PC-9 (cell line): ENCODE results near the gene BBC3. TPM values are rescaled to one million over a fixed set of nuclear protein-coding genes. Genes with fewer than 3 reads are reported as not detected.

Experiments used
- BruUV-seq: library from RNA; stranded (reverse); fragments of 400-500 nt; replicated peaks from 2 replicates; lab custom pipeline; 2021; lab: Mats Ljungman, UMichigan
- CTCF ChIA-PET: fragments of 300-600 bp; sonication (Branson Sonifier 250); formaldehyde crosslinking; loops from one replicate; lab custom pipeline; 2022; ENCODE audit warnings: antibody characterized with exemption; lab: Charles Lee
- POLR2A ChIA-PET: fragments of 300-600 bp; sonication (Branson Sonifier 250); formaldehyde crosslinking; loops from one replicate; lab custom pipeline; 2022; ENCODE audit warnings: antibody characterized with exemption; ENCODE audit not compliant: unreplicated experiment; lab: Charles Lee
- DNase-seq, 2 experiments: peaks; one replicate each; pipeline versions ENCODE4 v3.0.0 to v3.0.0-alpha.2; 2015 to 2022; ENCODE audit warnings: mixed read lengths in 1 of 2
- H2AFZ ChIP-seq: fragments of 200-600 bp; sonication (generic); 2 replicates; pipeline ENCODE4 v1.8.1; 2017; ENCODE audit warnings: antibody characterized with exemption
- H3F3A ChIP-seq: fragments of 200-600 bp; sonication (generic); 2 replicates; pipeline ENCODE4 v1.8.1; 2017; ENCODE audit warnings: antibody characterized with exemption, mild to moderate bottlenecking, low read depth; ENCODE audit not compliant: insufficient read depth
- H3K27ac ChIP-seq: fragments of 200-600 bp; sonication (generic); 2 replicates; pipeline ENCODE4 v1.6.1; 2016; ENCODE audit warnings: mixed run types
- H3K27me3 ChIP-seq: fragments of 200-600 bp; sonication (generic); 2 replicates; pipeline ENCODE4 v1.6.1; 2016; ENCODE audit warnings: low read depth, mixed run types; ENCODE audit not compliant: insufficient read depth
- H3K36me3 ChIP-seq: fragments of 200-600 bp; sonication (generic); 2 replicates; pipeline ENCODE4 v1.6.1; 2016; ENCODE audit warnings: low read depth, mixed run types
- H3K4me1 ChIP-seq: fragments of 200-600 bp; sonication (generic); replicated peaks from 2 replicates; pipeline ENCODE4 v1.6.1; 2016; ENCODE audit warnings: mixed run types; ENCODE audit not compliant: insufficient read depth
- H3K4me2 ChIP-seq: fragments of 200-600 bp; sonication (generic); 2 replicates; pipeline ENCODE4 v1.6.1; 2017; ENCODE audit warnings: mixed run types
- H3K4me3 ChIP-seq: fragments of 200-600 bp; sonication (generic); 2 replicates; pipeline ENCODE4 v1.6.1; 2016; ENCODE audit warnings: mixed run types
- H3K79me2 ChIP-seq: fragments of 200-600 bp; sonication (generic); 2 replicates; pipeline ENCODE4 v1.6.1; 2017; ENCODE audit warnings: low read depth, mixed run types
- H3K9me2 ChIP-seq: fragments of 200-600 bp; sonication (generic); 2 replicates; pipeline ENCODE4 v1.8.1; 2017; ENCODE audit warnings: mild to moderate bottlenecking; ENCODE audit not compliant: insufficient read depth
- H3K9me3 ChIP-seq: fragments of 200-600 bp; sonication (generic); 2 replicates; pipeline ENCODE4 v1.8.1; 2016; ENCODE audit warnings: low read depth; ENCODE audit not compliant: insufficient read depth
- H4K20me1 ChIP-seq: fragments of 200-600 bp; sonication (generic); 2 replicates; pipeline ENCODE4 v1.8.1; 2017; ENCODE audit not compliant: insufficient read depth
- EZH2 ChIP-seq: fragments of 200-600 bp; sonication (generic); IDR thresholded peaks from 2 replicates; pipeline ENCODE4 v1.8.0; 2017; ENCODE audit warnings: antibody characterized with exemption, low read depth
- intact Hi-C: fragments of 100-400 bp; cut with micrococcal nuclease; formaldehyde crosslinking; loops from one replicate; pipeline ENCODE4 v1.10.0; 2022; ENCODE audit not compliant: unreplicated experiment
- total RNA-seq: library from RNA; stranded (reverse); gene quantifications from 2 replicates; pipeline ENCODE4 v1.2.3, GENCODE V29; 2021
- TF ChIP-seq, protein P1 (sequence below): fragments of 200-600 bp; sonication (generic); conservative IDR thresholded peaks from 2 replicates; pipeline ENCODE4 v1.6.1; 2017; ENCODE audit warnings: mixed run types, antibody characterized with exemption, mild to moderate bottlenecking, moderate library complexity

BBC3 gene
- total RNA-seq, 1 experiment from 2014 or later: 18.8 TPM

DNA sequence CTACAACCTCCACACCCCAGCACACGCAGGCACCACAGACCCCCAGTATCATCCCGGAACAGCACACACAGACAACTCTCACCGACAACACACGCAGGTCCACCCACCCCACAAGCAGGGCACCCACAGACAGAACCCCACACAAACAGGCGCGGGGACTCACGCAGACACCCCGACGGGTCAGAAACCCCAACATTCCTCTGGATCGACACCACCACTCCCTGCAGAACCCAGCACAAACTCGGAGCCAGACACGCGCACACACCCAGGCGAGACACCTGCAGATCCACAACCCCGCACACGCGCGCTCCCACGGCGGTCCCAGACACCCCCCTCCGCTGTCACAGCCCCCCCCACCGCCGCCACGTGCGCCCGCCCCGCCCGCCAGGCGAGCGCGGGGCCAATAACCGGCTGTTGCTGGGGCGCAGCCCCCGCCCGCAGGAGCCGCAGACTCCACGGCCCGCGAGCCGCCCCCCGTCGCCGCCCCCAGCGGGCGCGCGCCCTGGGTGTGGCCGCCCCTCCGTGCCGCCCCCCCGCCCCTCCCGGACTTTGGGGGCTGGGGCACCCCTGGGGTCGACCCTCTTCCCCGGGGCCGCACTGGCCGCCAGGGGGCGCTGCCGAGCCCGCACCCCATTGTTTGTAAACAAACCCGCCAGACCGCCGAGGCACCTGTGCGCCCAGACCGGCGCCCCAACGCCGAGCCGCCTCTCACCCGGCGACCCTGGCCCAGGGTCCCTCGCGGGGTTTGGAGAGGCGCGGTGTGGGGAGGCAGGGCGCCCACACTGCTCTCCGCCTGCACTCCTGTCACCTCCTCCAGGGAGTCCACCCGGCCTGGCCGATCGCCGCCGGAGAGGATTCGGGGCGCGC is 712 bp downstream of the BBC3 start:
- Histone ChIP-seq H4K20me1 (peaks cover 18% of the 10 kb centered on the region), H3K36me3 (no peaks in the 10 kb centered on the region), H3K9me3 (no peaks in the 10 kb centered on the region), H3K4me2 (peak overlapping the region; percentile 90), H3K27ac (0 out of 2 replicates have a peak overlapping the region, but pooled peaks have one; percentile 38), H3F3A (peaks cover 59% of the 10 kb centered on the region), H3K4me1 (peaks cover 57% of the 10 kb centered on the region), H2AFZ (peak overlapping the region; percentile 87), H3K9me2 (no peaks in the 10 kb centered on the region), H3K27me3 (no peaks in the 10 kb centered on the region), H3K79me2 (peaks cover 18% of the 10 kb centered on the region), H3K4me3 (peak overlapping the region; percentile 99)
- DNase-seq: peak in 1 of 2 experiments; percentile 78
- intact Hi-C loops: no loop called here
- ChIA-PET POLR2A (no interaction called here), CTCF (no interaction called here)
- no TSS peak for BruUV-seq
- TF ChIP-seq, protein P1, sequence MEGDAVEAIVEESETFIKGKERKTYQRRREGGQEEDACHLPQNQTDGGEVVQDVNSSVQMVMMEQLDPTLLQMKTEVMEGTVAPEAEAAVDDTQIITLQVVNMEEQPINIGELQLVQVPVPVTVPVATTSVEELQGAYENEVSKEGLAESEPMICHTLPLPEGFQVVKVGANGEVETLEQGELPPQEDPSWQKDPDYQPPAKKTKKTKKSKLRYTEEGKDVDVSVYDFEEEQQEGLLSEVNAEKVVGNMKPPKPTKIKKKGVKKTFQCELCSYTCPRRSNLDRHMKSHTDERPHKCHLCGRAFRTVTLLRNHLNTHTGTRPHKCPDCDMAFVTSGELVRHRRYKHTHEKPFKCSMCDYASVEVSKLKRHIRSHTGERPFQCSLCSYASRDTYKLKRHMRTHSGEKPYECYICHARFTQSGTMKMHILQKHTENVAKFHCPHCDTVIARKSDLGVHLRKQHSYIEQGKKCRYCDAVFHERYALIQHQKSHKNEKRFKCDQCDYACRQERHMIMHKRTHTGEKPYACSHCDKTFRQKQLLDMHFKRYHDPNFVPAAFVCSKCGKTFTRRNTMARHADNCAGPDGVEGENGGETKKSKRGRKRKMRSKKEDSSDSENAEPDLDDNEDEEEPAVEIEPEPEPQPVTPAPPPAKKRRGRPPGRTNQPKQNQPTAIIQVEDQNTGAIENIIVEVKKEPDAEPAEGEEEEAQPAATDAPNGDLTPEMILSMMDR: peak; percentile 82
- TF ChIP-seq EZH2: no peak

DNA sequence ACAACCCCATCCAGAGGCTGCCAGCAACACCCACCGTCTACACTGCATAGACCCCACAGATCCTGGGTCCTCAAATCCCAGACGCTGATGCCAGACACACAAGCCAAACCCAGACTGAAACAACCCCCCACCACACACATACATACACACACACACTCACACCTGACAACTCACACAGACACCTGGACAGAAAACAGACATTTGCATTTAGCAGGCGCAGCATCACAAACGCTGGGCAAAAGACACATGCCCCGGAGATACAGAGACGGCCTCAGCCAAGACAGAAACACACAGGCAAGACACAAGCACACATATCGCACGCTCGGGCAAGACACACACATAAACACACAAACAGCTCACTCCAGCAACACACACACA is 1.3 kb downstream of the BBC3 start:
- H3K4me2 ChIP-seq: peak overlapping the region; percentile 90
- TF ChIP-seq EZH2: no peak
- TF ChIP-seq, protein P1: no peak
- no peaks in the 10 kb centered on the region for H3K9me3 ChIP-seq
- POLR2A ChIA-PET: no interaction called here
- H3F3A ChIP-seq: peaks cover 60% of the 10 kb centered on the region
- peaks cover 18% of the 10 kb centered on the region for H3K79me2 ChIP-seq
- H3K27me3 ChIP-seq: no peaks in the 10 kb centered on the region
- no peak overlapping the region for H2AFZ ChIP-seq
- peak; percentile 14 to 35 for DNase-seq
- no peaks in the 10 kb centered on the region for H3K9me2 ChIP-seq
- H3K36me3 ChIP-seq: no peaks in the 10 kb centered on the region
- TSS peak; percentile 21 for BruUV-seq
- peaks cover 57% of the 10 kb centered on the region for H3K4me1 ChIP-seq
- intact Hi-C loops: loop anchor here (2.0 kb wide), 1 partner anchor 371 kb away; no protein-coding TSS in a partner anchor
- H3K27ac ChIP-seq: no peak overlapping the region
- CTCF ChIA-PET: no interaction called here
- H4K20me1 ChIP-seq: peaks cover 18% of the 10 kb centered on the region
- H3K4me3 ChIP-seq: peak overlapping the region; percentile 99

DNA sequence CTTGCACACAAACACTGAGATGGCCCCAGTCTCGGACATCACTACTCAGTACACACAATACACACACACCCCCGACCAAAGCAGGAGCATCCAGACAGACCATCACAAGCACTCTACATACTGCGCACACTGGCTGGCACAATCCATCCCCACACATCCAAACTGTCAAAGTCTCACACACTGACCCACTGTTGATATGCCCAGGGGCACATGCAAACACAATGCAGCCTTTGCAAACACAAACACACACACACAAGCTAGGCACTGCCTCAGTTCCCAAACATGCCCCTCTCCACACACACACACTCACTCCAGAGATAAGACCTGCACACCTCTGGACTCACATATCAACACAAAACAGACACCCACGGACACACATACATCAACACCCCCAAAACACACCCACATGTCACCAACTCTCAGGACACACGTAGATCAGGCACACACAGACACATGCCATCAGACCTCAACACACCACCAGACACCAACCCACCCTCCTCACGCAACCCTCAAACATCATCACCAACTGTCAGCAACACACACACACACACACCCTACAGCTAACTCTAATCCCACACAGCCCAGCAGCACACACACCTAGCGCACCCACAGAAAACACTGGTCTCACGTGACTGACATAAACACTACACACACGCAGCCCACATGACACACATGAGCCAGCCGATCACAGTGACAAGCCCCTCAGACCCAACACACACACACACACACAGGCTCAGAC is 1.9 kb downstream of the BBC3 start:
- peak overlapping the region; percentile 99 for H3K4me3 ChIP-seq
- no peaks in the 10 kb centered on the region for H3K9me3 ChIP-seq
- intact Hi-C loops: loop anchor here (2.0 kb wide), 1 partner anchor 372 kb away; no protein-coding TSS in a partner anchor
- no peak overlapping the region for H3K27ac ChIP-seq
- H3K4me2 ChIP-seq: peak overlapping the region; percentile 90
- POLR2A ChIA-PET: no interaction called here
- H3F3A ChIP-seq: peaks cover 65% of the 10 kb centered on the region
- no peak overlapping the region for H2AFZ ChIP-seq
- CTCF ChIA-PET: no interaction called here
- peaks cover 57% of the 10 kb centered on the region for H3K4me1 ChIP-seq
- no peaks in the 10 kb centered on the region for H3K36me3 ChIP-seq
- no peaks in the 10 kb centered on the region for H3K9me2 ChIP-seq
- BruUV-seq: no TSS peak
- TF ChIP-seq, protein P1: no peak
- H3K27me3 ChIP-seq: no peaks in the 10 kb centered on the region
- peaks cover 18% of the 10 kb centered on the region for H3K79me2 ChIP-seq
- peak; percentile 13 to 38 for DNase-seq
- peaks cover 18% of the 10 kb centered on the region for H4K20me1 ChIP-seq
